DMS 273 (cell line): ENCODE data around the gene FGGY.
"Not testable (repeated sequence)": the region's sequence is repeated elsewhere in the genome, so short reads cannot be mapped to it uniquely, and the experiment has no call there.

Experiments
- DNase-seq: peaks from one replicate; lab custom pipeline; 2025; ENCODE audit not compliant: unreplicated experiment; lab: John Stamatoyannopoulos, UW

The FGGY gene

DNA sequence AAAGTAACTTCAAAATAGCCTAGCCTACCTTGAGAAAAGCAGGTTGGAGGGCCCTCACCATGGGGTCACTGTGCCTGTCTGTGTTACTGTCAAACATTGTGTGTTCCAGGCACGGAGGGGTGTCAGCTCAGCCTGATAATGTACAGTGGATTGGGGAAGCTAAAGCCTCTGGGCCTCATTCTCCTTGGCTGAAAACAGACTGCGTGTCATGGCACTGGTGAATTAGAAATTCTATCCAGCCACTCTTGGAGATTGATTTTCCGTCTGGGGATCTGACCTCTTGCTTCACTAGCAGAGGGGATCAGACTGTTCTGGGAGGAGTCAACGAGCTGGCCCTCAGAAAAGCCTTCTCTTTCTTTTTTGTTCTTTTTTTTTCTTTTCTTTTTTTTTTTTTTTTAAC, 394.4 kb downstream of the FGGY start:
- peak; percentile 61 for DNase-seq

DNA sequence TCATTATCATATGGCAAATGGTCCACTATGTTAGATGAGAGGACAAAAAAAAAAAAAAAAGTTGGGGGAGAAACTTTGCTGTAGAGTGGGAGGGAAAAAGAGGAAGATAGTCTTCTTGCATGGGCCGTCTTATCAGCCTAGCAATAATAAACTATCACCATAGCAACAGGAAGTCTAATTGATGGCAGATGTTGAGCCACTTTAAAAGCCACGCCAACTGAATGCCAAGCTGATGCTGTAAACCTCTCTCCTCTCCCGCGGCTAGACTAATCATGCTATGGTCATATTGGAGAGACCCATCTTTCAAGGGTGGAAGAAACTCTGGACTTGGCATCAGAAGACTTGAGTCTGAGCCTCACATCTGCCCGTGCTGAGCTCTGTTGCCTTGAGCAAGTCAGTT, 395.7 kb downstream of the FGGY start:
- peak; percentile 95 for DNase-seq

DNA sequence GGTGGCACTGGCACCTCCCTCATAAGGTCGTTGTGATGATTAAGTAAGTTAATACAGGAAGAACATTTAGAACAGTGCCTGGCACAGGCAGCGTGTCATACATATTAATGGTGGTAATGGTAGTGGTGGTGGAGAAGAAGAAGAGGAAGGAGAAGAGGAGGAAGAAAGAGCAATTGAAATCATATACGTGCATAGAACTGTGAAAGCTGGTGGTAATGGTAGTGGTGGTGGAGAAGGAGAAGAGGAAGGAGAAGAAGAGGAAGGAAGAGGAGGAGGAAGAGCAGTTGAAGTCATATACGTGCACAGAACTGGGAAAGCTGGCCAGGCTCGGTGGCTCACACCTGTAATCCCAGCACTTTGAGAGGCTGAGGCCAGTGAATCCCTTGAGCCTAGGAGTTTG, 396.5 kb downstream of the FGGY start:
- DNase-seq: no peak

DNA sequence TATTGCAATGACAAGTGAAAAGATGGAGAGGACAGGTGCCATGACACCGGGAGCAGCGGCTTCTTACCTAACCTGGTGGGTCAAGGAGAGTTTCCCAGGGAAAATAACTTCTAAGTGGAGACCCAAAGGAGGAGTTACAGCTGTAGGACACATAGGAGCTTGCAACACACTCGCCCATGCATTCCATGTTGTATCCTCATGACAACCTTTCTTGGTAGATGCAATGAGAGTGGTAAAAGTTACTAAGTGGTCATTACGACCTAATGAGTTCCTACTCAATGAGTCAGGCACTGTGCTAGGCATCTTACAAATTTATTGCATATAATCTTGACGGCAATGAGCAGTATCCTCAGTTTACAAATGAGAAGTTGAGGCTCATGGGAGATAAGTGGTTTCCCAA, 398.4 kb downstream of the FGGY start:
- no peak for DNase-seq

DNA sequence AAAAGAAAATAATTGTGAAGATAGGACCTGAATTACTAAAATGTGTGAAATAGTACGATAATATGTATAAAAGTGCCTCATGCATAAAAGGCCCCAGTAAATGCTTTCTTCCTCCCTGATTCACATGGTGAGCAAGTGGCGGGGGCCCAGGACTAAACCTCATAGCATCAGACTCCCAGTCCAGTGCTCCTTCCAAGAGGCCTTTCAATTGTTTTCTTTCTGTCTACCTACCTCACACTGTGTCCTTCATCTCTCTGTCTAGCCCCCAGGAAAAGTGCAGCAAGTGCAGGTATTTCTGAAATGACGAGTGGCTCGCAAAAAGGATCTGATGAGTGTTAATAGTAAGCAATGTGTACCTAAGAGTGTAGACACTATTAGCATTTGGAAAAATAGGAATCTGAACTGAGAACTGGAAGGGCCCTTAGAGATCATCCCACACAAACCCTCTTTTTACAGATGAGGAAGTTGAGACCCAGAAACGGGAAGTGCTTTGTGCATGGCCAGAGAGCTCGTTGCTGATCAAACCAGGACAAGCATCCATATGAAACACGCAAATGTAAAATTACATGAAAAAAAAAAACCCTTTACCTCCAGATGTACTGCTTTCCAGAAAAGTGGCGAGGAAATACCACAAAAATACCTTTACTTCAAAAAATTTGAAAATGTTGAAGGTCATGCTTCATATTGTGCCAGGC, 399.7 kb downstream of the FGGY start:
- DNase-seq: no peak

DNA sequence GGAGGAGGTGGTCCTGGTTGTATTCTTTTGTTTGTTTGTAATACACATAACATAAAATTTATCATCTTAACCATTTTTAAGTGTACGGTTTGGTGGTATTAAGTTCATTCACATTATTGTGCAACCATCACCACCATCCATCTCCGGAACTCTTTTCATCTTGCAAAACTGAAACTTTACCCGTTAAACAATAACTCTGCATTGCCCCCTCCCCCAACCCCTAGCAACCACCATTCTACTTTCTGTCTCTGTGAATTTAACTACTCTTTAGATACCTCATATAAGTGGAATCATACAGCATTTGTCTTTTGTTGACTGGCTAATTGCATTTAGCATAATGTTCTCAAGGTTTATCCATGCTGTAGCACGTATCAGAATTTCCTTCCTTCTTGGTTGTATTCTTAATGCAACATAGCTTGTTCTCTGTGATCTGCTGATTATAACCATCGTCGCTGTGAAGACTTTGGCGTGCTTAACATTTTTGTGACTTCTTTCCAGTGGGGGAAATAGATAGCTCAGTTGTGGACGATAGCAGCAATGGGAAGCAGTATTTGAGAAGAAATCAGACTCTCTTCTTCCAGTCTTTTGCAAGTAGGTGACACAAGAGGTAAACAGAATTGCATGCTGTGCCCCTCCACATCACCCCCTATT, 400.4 kb downstream of the FGGY start:
- DNase-seq: no peak

DNA sequence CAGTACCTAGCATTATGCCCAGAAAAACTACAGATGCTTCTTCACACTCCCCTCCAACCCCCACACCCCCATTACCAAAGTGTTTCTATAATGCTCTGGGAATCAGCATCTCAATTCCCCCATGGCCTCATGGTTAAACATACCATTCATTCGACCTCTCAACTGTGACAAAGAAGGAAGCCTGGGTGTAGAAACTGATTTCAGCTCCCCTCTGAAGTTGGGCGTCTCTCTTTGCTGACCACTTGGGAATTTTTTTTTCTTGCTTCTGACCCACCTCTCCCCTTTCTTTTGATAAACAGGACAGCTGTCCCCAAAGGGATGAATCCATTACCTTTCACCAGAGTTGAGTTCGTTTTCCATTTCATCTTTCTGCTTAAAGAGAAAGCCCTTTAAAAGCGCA, 401.5 kb downstream of the FGGY start:
- DNase-seq: no peak

DNA sequence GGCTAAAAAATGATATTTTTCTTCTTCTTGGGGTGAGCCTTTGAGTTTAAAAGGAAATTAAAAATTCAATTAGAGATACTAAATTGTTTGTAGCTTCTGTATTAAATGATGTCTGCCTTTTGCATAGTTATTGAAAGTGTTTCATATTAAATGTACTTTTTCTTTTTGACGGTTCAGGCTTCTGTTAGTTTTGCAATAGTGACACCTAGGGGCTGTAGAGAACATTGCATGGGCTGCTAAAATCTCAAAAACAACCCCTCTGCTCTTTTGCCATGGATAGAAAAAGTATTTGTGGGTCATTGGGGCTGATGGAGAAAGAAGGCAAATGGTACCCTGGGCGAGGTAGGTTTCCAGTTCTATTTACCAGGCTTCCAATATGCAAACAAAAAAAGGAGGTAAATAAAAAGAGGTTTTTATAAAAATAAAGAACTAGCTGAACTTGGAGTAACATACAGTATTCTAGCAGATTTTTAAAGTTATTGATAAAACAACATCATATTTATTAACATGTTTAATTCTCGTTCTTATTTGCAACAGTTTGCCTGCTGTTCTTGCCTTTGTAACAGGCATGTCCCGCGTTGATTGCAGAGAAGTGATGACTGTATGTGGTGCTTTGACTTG, 402.4 kb downstream of the FGGY start:
- DNase-seq: peak; percentile 84

DNA sequence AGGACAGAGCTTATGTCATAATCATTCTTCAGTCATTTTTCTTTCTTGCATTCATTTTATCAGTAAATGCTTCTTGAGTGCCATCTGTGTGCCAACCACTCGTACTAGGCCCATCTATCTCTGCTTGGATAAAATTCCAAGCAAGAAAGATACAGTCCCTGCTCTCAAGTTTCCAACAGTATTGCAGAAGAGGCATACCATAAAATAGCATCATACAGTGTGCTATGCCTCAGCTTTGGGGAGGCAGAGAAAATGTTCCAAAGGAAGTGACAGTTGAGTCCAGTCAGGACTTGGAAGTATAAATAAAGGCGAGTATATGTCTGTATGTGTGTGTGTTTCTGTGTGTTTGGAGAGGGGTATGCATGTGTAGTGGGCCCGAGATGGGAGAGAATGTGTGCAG, 404.5 kb downstream of the FGGY start:
- DNase-seq: no peak

DNA sequence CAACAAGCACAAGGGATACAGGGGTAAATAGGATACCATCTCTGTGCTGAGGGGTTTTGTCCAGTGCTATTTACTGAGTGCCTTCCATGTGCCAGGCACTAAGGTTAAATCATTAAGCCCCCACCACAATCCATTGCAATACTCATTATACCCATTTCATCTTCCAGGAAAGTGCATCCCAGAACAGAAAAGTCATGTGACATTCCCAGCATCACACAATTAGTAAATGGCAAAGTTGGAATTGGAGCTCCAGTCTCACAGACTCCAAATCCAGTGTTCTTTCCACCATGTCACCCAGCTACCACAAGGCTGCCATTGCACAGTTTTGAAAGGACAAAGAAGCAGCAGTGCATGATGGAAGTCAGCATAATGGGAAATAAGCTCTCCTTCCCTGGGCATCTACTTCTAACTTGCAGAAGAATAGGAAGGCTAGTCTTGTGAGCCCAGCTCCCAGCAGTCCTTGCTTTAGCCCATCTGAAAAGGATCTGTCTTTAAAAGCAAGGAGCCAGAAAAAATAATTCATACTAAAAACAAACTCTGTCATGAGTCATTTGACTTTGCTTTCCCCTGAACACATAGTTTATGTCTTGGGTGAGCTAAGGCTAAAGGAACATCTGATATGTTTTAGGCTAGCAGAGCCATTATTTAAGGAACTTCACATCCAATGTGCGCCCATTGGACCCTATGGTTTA, 406.5 kb downstream of the FGGY start:
- DNase-seq: no peak

DNA sequence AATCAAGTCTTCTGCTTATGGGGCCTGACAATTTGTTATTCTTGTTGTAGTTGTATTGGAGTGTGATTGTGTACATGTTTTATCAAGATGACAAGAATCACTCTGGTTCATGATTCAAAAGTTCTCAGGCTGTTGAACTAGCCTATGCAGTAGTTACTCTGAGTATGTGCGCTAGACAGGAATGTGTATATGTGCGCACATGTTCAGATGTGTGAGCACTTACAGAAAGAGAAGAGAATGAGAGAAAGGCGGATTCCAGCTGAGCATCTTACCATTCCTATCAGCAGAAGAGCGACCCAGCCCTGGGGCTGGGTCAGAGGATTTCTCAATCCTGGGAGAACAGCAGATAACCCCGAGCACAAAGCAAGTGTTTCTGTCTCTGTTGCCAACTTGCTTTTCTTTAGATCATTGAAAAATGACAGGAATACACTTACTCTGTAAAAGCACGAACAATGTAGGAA, 407.1 kb downstream of the FGGY start:
- DNase-seq: no peak

DNA sequence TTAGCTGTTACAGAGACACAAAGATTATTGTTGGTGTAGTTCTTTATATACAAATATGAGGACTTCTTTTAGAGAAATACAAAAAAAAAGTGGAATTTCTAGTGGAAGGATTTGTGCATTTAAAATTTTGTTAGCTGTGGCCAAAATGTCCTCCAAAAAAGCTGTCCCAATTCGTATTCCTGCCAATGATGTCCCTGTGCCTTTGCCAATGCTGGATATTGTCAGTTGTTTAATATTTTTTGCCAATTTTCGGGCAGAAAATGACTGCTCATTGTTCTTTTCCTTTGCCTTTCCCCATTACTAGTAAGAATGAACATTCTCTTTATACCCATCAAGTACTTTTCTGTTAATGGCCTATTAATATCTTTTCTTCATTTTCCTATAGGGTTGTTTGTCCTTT, 407.8 kb downstream of the FGGY start:
- no peak for DNase-seq

DNA sequence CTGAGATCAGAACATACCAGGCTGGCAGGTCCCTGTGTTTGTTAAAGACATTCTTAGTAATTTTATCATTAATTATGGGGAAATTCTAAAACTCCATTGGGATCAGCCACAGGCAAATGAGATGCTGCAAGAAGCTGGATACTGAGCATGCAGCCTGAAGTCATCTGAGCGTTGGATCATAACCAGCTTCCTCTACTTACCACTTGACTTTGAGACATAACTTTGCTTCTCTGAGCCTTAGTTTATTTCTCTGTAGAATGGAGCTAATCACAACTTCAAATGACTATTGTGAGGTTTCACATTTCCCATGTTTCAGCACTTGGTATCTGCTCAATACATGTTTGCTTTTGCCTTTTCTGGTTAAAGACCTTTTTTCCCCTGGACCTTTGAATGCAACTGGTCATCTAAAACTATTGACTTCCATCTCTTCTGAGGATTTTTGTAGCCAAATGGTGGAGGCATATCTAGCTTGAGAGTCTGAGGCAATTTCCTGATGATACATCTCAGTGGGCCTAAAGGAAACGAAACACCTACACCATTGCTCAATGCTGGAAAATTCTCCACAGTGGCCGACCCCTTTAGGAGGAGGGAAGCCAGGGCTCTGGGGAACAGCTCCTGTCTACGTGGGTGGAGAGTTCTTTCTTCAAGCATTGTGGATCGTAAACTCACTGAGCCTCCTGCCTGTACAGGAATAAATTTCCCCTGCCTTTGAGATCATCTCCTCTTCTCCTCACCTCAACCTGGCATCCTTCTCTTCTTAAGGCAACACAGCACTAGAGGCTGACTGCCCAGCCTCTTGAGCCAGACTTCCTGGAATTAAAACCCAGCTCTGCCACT, 408.8 kb downstream of the FGGY start:
- DNase-seq: no peak

DNA sequence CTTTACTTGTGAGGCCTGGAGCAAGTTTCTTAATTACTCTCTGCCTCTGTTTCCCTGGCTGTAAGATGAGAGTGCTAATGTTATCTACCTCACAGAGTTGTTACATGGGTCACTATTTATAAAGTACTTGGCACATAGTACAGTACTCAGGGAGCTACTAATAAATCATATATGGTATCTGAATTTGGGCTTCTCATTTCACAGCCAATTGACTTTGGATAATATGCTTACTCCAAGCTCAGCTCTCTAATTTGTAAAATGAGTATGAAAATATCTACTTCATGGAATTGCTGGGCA, 409.4 kb downstream of the FGGY start:
- no peak for DNase-seq

DNA sequence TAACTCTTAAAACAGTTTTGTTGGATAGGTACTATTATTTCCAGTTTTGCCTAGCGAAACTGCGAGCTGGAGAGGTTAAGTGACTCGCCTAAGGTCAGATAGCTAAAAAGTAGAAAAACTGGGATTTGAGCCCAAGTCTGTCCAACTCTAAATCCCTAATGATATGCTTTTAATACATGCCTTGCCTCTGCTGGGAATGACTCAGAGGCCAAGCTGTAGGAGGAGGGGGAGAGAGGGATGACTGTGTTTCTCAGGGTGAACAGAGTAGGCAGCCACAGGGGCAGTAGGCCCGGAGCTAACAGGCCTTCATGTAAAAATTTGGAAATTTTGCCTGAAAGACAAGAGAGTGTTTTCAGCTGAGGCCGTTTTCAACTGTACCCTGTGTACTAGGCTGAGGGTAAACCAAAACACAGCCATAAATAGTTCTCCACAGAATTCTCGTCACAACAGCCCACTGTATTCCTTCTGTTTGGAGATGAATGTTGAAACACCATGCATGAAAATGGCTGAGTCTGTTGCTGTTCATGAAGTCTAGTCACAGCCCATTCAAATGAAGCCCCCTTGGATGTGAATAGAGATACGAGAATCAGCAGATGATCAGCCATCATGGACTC, 410.4 kb downstream of the FGGY start:
- DNase-seq: no peak

DNA sequence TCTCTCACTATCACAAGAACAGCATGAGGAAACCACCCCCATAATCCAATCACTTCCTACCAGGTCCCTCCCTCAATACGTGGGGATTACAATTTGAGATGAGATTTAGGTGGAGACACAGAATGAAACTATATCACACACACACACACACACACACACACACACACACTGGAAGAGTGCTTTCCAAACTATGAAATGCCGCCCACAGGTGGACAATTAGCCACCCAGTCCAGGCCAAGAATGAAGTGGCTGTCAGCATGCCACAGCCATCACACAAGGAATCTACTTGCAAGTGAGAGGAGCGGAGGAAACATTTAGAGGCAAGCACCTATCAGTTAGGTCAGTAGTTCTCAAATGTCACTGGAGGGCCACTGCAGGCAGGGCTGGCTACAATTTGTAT, 412.4 kb downstream of the FGGY start:
- DNase-seq: no peak

DNA sequence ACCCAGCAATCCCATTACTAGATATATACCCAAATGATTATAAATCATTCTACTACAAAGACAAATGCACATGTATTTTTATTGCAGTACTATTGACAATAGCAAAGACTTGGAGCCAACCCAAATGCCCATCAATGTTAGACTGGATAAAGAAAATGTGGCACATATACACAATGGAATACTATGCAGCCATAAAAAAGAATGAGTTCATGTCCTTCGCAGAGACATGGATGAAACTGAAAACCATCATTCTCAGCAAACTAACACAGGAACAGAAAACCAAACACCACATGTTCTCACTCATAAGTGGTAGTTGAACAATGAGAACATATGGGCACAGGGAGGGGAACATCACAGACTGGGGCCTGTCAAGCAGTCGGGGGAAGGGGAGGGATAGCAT, 414.0 kb downstream of the FGGY start:
- DNase-seq: not testable (repeated sequence)

DNA sequence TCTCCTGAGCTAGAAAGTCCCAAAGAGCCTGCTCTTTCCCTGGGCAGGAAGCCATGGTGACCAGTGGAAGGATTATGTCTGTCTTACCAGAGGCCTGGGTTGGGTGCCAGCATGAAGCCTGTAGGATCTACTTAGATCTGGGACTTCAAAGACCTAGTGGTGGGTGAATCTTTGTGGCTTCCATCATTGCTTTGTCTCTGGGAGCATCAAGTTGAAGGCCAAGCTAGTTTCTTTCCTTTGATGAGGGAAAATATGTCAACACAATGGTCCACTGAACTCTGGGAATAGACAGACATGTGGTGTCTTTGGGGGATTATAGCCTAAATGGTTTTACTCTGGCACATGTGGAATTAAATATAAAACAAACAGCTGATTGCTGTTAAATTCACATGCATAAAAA, 417.3 kb downstream of the FGGY start:
- no peak for DNase-seq

DNA sequence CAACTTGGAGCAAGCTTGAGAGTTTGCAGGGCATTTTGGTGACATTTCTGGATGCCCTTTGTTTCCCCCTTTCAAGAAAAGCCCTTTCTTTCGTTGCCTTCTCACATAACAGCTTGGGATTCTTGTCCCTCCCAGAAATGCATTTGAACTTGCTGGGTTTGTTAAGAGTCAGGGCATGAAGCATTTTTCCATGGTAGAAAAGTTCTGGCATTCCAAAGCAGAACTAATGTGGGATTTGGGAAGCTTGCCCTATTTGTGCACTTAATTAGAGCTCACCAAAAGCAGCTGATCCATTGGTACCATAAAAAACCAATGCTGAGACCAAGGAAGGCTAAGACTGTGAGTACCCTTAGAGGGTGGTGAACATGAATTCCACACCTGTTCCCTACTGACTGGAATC, 418.1 kb downstream of the FGGY start:
- no peak for DNase-seq

DNA sequence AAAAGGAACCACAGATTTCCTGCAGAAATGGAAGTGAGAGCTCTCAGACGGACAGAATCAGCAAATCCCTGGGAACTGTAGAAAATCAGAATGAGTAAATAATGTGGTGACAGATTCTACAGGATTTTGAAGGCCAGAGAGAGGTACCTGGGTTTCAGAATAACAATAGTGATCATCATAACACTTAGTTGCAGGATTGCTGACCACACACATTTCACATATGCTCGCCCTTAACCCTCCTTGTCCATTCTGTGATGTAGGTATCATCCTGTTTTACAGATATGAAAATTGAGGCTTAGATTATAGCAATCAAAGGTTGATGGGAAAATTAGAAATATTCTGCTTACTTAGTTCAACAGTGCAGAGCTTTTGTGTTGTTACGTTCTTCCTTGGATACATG, 419.9 kb downstream of the FGGY start:
- DNase-seq: no peak
